ENCODE results near the gene EFNB3. TPM values are rescaled to one million over a fixed set of nuclear protein-coding genes. Genes with fewer than 3 reads are reported as not detected.
A peak's percentile ranks its signal among the peaks of the same experiment; 100 is the strongest.

The EFNB3 gene
- total RNA-seq, 2 donors from 2014 or later: not detected

DNA sequence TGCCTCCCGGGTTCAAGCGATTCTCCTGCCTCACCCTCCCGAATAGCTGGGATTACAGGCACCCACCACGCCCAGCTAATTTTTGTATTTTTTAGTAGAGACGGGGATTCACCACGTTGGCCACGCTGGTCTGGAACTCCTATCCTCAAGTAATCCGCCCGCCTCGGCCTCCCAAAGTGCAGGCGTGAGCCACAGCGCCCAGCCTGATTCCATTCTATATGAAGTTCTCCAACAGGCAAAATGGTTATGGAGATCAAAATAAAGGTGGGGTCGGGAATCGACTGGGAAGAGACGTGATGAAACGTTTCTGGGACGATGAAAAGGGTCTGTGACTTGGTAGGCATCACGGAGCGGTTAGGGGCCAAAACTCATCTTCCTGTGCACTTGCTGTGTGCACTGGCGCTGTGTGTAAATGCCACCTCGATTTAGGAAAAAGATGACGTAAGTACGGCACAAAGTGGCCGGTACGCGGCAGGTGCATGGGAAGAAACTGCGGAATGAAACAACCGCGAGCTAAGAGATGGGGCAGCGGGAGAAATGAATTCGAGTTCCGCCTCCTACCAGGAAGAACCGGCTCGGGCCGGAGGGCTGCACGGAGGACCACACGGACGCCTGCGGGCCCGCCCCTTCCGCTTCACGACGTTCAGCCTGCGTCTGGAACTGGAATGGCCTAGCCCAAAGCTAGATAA is 19.3 kb upstream of the EFNB3 start:
- TF ChIP-seq, protein P1, sequence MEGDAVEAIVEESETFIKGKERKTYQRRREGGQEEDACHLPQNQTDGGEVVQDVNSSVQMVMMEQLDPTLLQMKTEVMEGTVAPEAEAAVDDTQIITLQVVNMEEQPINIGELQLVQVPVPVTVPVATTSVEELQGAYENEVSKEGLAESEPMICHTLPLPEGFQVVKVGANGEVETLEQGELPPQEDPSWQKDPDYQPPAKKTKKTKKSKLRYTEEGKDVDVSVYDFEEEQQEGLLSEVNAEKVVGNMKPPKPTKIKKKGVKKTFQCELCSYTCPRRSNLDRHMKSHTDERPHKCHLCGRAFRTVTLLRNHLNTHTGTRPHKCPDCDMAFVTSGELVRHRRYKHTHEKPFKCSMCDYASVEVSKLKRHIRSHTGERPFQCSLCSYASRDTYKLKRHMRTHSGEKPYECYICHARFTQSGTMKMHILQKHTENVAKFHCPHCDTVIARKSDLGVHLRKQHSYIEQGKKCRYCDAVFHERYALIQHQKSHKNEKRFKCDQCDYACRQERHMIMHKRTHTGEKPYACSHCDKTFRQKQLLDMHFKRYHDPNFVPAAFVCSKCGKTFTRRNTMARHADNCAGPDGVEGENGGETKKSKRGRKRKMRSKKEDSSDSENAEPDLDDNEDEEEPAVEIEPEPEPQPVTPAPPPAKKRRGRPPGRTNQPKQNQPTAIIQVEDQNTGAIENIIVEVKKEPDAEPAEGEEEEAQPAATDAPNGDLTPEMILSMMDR (IDR thresholded peaks at IDR 0.05): no peak
- ATAC-seq (ENCODE audit: insufficient number of reproducible peaks, low FRiP score, low read depth) (peak; percentile 77), DNase-seq (ENCODE audit: low spot score) (peak; percentile 61)
- Histone ChIP-seq H3K27ac (peak overlapping the region; percentile 98 to 99), H3K27me3 (replicated peaks; ENCODE audit: insufficient read depth) (no peaks in the 10 kb centered on the region), H3K4me3 (peak overlapping the region; percentile 88), H3K4me1 (ENCODE audit: control insufficient read depth in 1 of 2, low read depth in 2 of 2) (peaks cover 14 to 23% of the 10 kb centered on the region in 2 donors), H3K9me3 (no peaks in the 10 kb centered on the region), H3K36me3 (no peaks in the 10 kb centered on the region)

- H3K9me3 ChIP-seq: no peaks in the 10 kb centered on the region
- H3K4me3 ChIP-seq: peak overlapping the region; percentile 88
- TF ChIP-seq, protein P1 (IDR thresholded peaks at IDR 0.05): no peak
- peaks cover 14 to 23% of the 10 kb centered on the region in 2 donors for H3K4me1 ChIP-seq (ENCODE audit: control insufficient read depth in 1 of 2, low read depth in 2 of 2)
- H3K27me3 ChIP-seq (replicated peaks; ENCODE audit: insufficient read depth): no peaks in the 10 kb centered on the region
- DNase-seq (ENCODE audit: low spot score) (peak; percentile 38), ATAC-seq (ENCODE audit: insufficient number of reproducible peaks, low FRiP score, low read depth) (peak; percentile 20)
- H3K27ac ChIP-seq: peak overlapping the region; percentile 98 to 99
- no peaks in the 10 kb centered on the region for H3K36me3 ChIP-seq
Measured at GRCh38 chr17:7686222-7687071, 18.6 kb upstream of the EFNB3 start.

DNA sequence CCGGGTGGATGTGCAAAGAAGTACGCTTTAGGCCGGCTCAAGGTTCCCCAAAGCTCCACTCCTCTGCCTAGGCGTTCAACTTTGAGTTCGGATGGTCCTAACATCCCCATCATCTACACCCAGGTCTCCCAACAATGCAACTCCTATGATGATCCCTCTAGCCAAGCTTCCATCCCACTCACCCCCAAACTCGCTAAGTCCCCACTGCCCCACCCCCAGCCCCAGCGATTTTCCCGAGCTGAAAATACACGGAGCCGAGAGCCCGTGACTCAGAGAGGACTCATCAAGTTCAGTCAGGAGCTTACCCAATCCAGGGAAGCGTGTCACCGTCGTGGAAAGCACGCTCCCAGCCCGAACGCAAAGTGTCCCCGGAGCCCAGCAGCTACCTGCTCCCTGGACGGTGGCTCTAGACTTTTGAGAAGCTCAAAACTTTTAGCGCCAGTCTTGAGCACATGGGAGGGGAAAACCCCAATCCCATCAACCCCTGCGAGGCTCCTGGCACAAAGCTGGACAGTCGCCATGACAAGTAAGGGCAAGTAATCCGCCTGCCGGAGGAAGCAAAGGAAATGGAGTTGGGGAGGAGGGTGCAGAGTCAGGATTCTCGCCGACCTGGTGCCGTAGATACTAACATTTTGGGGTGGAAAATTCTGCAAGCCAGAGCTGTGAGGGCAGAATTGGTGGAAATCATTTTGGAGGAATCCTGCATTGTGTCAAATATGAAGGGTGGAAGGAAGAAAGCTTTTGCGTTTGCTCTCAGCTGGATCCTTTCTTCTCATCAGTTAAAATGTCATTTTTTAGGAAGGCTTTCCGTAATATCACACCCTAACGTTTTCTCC is 17.7 kb upstream of the EFNB3 start, which contains the start of gene TP53:
TP53 (minus strand) TSS at position 419 of the 836 bp plus-strand sequence. CDS start 10,896 bp downstream, outside the sequence.
- Histone ChIP-seq H3K9me3 (no peaks in the 10 kb centered on the region), H3K27me3 (replicated peaks; ENCODE audit: insufficient read depth) (no peaks in the 10 kb centered on the region), H3K27ac (peak within 1 kb of the TSS; percentile 98 to 99), H3K4me1 (ENCODE audit: control insufficient read depth in 1 of 2, low read depth in 2 of 2) (peaks cover 14 to 23% of the 10 kb centered on the region in 2 donors), H3K36me3 (no peaks in the 10 kb centered on the region), H3K4me3 (peak within 1 kb of the TSS; percentile 88)
- TF ChIP-seq, protein P1 (IDR thresholded peaks at IDR 0.05): no peak
- DNase-seq (ENCODE audit: low spot score) (peak; percentile 68), ATAC-seq (ENCODE audit: insufficient number of reproducible peaks, low FRiP score, low read depth) (peak; percentile 13)

DNA sequence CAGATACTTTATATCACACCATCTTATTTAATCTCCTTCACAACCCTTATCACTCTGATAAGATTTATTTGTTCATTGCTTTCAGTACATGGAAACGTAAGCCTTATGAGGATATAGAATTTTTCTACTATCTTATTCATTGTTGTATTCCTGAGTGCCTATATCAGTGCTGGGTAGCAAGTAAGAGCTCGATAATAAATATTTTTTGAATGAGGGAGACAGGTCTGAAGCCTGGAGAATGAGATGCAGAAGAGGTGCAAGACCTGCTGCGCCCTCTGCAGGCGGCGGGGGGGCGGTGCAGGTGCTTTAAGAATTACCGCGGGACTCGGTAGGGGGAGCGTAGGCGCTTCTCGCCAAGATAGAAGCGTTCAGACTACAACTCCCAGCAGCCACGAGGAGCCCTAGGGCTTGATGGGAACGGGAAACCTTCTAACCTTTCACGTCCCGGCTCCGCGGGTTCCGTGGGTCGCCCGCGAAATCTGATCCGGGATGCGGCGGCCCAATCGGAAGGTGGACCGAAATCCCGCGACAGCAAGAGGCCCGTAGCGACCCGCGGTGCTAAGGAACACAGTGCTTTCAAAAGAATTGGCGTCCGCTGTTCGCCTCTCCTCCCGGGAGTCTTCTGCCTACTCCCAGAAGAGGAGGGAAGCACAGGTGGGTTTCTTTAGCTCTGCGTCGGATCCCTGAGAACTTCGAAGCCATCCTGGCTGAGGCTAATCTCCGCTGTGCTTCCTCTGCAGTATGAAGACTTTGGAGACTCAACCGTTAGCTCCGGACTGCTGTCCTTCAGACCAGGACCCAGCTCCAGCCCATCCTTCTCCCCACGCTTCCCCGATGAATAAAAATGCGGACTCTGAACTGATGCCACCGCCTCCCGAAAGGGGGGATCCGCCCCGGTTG is 16.8 kb upstream of the EFNB3 start, which contains the start of gene WRAP53:
WRAP53 (plus strand) TSS at position 570 of the 900 bp plus-strand sequence; CDS start at position 742, 172 bp downstream.
- no peaks in the 10 kb centered on the region for H3K9me3 ChIP-seq
- ATAC-seq (ENCODE audit: insufficient number of reproducible peaks, low FRiP score, low read depth) (peak; percentile 88), DNase-seq (ENCODE audit: low spot score) (peak; percentile 94)
- no peaks in the 10 kb centered on the region for H3K36me3 ChIP-seq
- peak within 1 kb of the TSS; percentile 98 to 99 for H3K27ac ChIP-seq
- peak within 1 kb of the TSS; percentile 88 for H3K4me3 ChIP-seq
- TF ChIP-seq, protein P1 (IDR thresholded peaks at IDR 0.05): peak; percentile 99
- no peaks in the 10 kb centered on the region for H3K27me3 ChIP-seq (replicated peaks; ENCODE audit: insufficient read depth)
- H3K4me1 ChIP-seq (ENCODE audit: control insufficient read depth in 1 of 2, low read depth in 2 of 2): peaks cover 14 to 23% of the 10 kb centered on the region in 2 donors

All from thoracic aorta (tissue), 2 donors.